ENCODE results near the gene TPCN1. TPM values are rescaled to one million over a fixed set of nuclear protein-coding genes. Genes with fewer than 3 reads are reported as not detected.

TPCN1 gene
- total RNA-seq, 1 experiment from 2014 or later, result 91.1 TPM

GRCh38 chr12:113316155-113316554 lies 94.9 kb downstream of the TPCN1 start:
- DNase-seq, result no peak
- H3K27me3 Mint-ChIP-seq (ENCODE audit: unreplicated experiment), result no peaks in the 10 kb centered on the region
- no peak for TF ChIP-seq CTCF (IDR thresholded peaks at IDR 0.05; ENCODE audit: unreplicated experiment)
- intact Hi-C loops (cut with micrococcal nuclease; ENCODE audit: unreplicated experiment), result no loop called here
- CTCF ChIA-PET, result no interaction called here
- H3K36me3 Mint-ChIP-seq (ENCODE audit: insufficient read depth, unreplicated experiment), result peaks cover 4% of the 10 kb centered on the region
- H3K9me3 Mint-ChIP-seq (ENCODE audit: low read depth, unreplicated experiment), result no peaks in the 10 kb centered on the region
- H3K4me3 Mint-ChIP-seq (ENCODE audit: low read depth, unreplicated experiment), result no peak overlapping the region
- BruUV-seq (replicated peaks), result no TSS peak
- H3K27ac Mint-ChIP-seq (ENCODE audit: unreplicated experiment), result no peak overlapping the region
- no peaks in the 10 kb centered on the region for H3K4me1 Mint-ChIP-seq (ENCODE audit: low read depth, unreplicated experiment)

GRCh38 chr12:113317122-113317521 lies 95.9 kb downstream of the TPCN1 start:
- Mint-ChIP-seq H3K27me3 (ENCODE audit: unreplicated experiment) (no peaks in the 10 kb centered on the region), H3K4me1 (ENCODE audit: low read depth, unreplicated experiment) (no peaks in the 10 kb centered on the region), H3K9me3 (ENCODE audit: low read depth, unreplicated experiment) (no peaks in the 10 kb centered on the region), H3K36me3 (ENCODE audit: insufficient read depth, unreplicated experiment) (no peaks in the 10 kb centered on the region), H3K4me3 (ENCODE audit: low read depth, unreplicated experiment) (no peak overlapping the region), H3K27ac (ENCODE audit: unreplicated experiment) (no peak overlapping the region)
- DNase-seq, result no peak
- CTCF ChIA-PET, result no interaction called here
- intact Hi-C loops (cut with micrococcal nuclease; ENCODE audit: unreplicated experiment), result no loop called here
- TF ChIP-seq CTCF (IDR thresholded peaks at IDR 0.05; ENCODE audit: unreplicated experiment), result no peak
- no TSS peak for BruUV-seq (replicated peaks)

- intact Hi-C loops (cut with micrococcal nuclease; ENCODE audit: unreplicated experiment), result no loop called here
- no peak for TF ChIP-seq CTCF (IDR thresholded peaks at IDR 0.05; ENCODE audit: unreplicated experiment)
- H3K9me3 Mint-ChIP-seq (ENCODE audit: low read depth, unreplicated experiment), result no peaks in the 10 kb centered on the region
- H3K27ac Mint-ChIP-seq (ENCODE audit: unreplicated experiment), result no peak overlapping the region
- H3K4me3 Mint-ChIP-seq (ENCODE audit: low read depth, unreplicated experiment), result no peak overlapping the region
- no peaks in the 10 kb centered on the region for H3K36me3 Mint-ChIP-seq (ENCODE audit: insufficient read depth, unreplicated experiment)
- CTCF ChIA-PET, result no interaction called here
- BruUV-seq (replicated peaks), result no TSS peak
- no peaks in the 10 kb centered on the region for H3K4me1 Mint-ChIP-seq (ENCODE audit: low read depth, unreplicated experiment)
- DNase-seq, result no peak
- H3K27me3 Mint-ChIP-seq (ENCODE audit: unreplicated experiment), result no peaks in the 10 kb centered on the region
Measured at GRCh38 chr12:113318046-113318656, 96.9 kb downstream of the TPCN1 start.

GRCh38 chr12:113318900-113319628 lies 97.8 kb downstream of the TPCN1 start:
- H3K4me1 Mint-ChIP-seq (ENCODE audit: low read depth, unreplicated experiment), result no peaks in the 10 kb centered on the region
- no peaks in the 10 kb centered on the region for H3K9me3 Mint-ChIP-seq (ENCODE audit: low read depth, unreplicated experiment)
- CTCF ChIA-PET, result no interaction called here
- no peak overlapping the region for H3K27ac Mint-ChIP-seq (ENCODE audit: unreplicated experiment)
- no peaks in the 10 kb centered on the region for H3K36me3 Mint-ChIP-seq (ENCODE audit: insufficient read depth, unreplicated experiment)
- no TSS peak for BruUV-seq (replicated peaks)
- no peaks in the 10 kb centered on the region for H3K27me3 Mint-ChIP-seq (ENCODE audit: unreplicated experiment)
- intact Hi-C loops (cut with micrococcal nuclease; ENCODE audit: unreplicated experiment), result no loop called here
- no peak overlapping the region for H3K4me3 Mint-ChIP-seq (ENCODE audit: low read depth, unreplicated experiment)
- no peak for DNase-seq
- TF ChIP-seq CTCF (IDR thresholded peaks at IDR 0.05; ENCODE audit: unreplicated experiment), result no peak
